Stimulated activated CD4-positive, alpha-beta T cell treated with anti-CD3 and anti-CD28 coated beads, Interleukin-15, amount 100 ng/mL, for 24 hours (primary cell): Measurements from ENCODE around the gene NFIC.

Experiments
- DNase-seq: peaks from one replicate; pipeline ENCODE4 v3.0.0-alpha.2; 2020

The NFIC gene

GRCh38 chr19:3471954-3472655 is 105.7 kb downstream of the NFIC start:
- peak; percentile 58 for DNase-seq

GRCh38 chr19:3474010-3474409 is 107.6 kb downstream of the NFIC start:
- DNase-seq: no peak

- no peak for DNase-seq
These were observed 108.2 kb downstream of the NFIC start for GRCh38 chr19:3474614-3475013.

GRCh38 chr19:3475449-3475848 is 109.1 kb downstream of the NFIC start:
- DNase-seq: no peak

- no peak for DNase-seq
These were observed 110.4 kb downstream of the NFIC start for GRCh38 chr19:3476830-3477229.

- no peak for DNase-seq
These were observed 111.1 kb downstream of the NFIC start for GRCh38 chr19:3477506-3477905.

- DNase-seq: no peak
These were observed 111.6 kb downstream of the NFIC start for GRCh38 chr19:3477951-3478350.

GRCh38 chr19:3478409-3479176 is 112.2 kb downstream of the NFIC start:
- DNase-seq: no peak

- peak; percentile 48 for DNase-seq
These were observed 112.9 kb downstream of the NFIC start for GRCh38 chr19:3479177-3479833.

- DNase-seq: peak; percentile 40
These were observed 113.4 kb downstream of the NFIC start for GRCh38 chr19:3479834-3480215.

GRCh38 chr19:3480383-3481091 is 114.2 kb downstream of the NFIC start, which contains the start of gene SMIM24:
TSS of gene SMIM24 (minus strand) at chr19:3480525. CDS start at chr19:3480463, 62 bp downstream.
- no peak for DNase-seq

- DNase-seq: no peak
These were observed 115.1 kb downstream of the NFIC start for GRCh38 chr19:3481241-3482090.

GRCh38 chr19:3482507-3483225 is 116.3 kb downstream of the NFIC start:
- no peak for DNase-seq

- DNase-seq: no peak
These were observed 116.8 kb downstream of the NFIC start, which contains the start of gene SMIM44 for GRCh38 chr19:3483226-3483628. TSS of gene SMIM44 (minus strand) at chr19:3483441. CDS start at chr19:3483403, 38 bp downstream.

- no peak for DNase-seq
These were observed 125.2 kb downstream of the NFIC start for GRCh38 chr19:3491396-3492119.

- no peak for DNase-seq
These were observed 125.9 kb downstream of the NFIC start for GRCh38 chr19:3492131-3492839.

GRCh38 chr19:3492919-3493318 is 126.5 kb downstream of the NFIC start:
- no peak for DNase-seq

- DNase-seq: no peak
These were observed 127.3 kb downstream of the NFIC start for GRCh38 chr19:3493651-3494050.

- peak; percentile 61 for DNase-seq
These were observed 127.7 kb downstream of the NFIC start for GRCh38 chr19:3494051-3494450.

GRCh38 chr19:3494559-3494958 is 128.2 kb downstream of the NFIC start:
- DNase-seq: peak; percentile 79
